Measurements from ENCODE around the gene CRKL.
A peak's percentile ranks its signal among the peaks of the same experiment; 100 is the strongest.
"Not testable (repeated sequence)": the region's sequence is repeated elsewhere in the genome, so short reads cannot be mapped to it uniquely, and the experiment has no call there.

CRKL gene, protein sequence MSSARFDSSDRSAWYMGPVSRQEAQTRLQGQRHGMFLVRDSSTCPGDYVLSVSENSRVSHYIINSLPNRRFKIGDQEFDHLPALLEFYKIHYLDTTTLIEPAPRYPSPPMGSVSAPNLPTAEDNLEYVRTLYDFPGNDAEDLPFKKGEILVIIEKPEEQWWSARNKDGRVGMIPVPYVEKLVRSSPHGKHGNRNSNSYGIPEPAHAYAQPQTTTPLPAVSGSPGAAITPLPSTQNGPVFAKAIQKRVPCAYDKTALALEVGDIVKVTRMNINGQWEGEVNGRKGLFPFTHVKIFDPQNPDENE

DNA sequence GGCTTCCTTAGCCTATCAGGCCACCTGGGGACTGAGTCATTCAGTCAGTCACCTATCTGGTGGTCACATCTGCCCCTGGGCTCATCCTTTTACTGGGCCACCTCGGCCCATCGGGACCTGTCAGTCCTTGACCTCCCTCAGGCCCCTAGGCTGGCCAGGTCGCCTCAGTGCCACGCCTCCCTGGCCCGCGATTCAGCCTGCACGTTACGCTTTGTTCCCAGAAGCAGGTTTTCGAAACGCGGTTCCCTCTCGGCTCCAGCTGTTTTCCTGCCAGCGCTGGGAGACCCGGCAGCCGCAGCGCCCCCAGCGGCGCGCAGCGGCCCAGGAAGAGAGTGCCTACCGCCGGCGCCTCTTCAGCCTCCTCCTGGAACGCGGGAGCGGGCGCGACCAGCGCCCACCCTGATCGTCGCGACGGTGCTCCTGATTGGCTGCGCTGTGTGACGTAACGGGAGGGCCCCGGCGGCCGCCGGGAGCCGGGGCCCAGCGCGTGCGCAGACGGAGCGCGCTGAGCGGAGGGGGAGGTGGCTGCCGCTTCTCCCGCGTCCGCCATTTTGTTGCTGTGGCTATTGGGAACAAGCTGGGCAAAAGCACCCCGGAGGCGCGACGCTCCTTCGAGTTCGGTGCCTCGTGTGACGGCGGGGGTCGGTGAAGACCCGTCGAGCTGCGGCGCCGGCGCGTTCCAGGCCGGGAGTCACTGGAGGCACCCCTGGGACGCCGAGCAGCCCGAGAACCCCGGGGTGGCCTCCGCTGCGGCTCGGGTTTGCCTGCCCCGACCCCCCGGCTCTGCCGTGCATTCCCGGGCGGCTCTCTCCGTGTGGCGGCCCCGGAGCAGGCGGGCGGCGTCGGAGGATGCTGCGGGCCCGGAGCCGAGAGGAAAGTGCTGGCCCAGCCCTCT lies at the start of gene CRKL:
Gene CRKL (plus strand): TSS at position 492 of the 895 bp plus-strand sequence. CDS start 528 bp downstream, outside the sequence.
- peak; percentile 95 for DNase-seq

DNA sequence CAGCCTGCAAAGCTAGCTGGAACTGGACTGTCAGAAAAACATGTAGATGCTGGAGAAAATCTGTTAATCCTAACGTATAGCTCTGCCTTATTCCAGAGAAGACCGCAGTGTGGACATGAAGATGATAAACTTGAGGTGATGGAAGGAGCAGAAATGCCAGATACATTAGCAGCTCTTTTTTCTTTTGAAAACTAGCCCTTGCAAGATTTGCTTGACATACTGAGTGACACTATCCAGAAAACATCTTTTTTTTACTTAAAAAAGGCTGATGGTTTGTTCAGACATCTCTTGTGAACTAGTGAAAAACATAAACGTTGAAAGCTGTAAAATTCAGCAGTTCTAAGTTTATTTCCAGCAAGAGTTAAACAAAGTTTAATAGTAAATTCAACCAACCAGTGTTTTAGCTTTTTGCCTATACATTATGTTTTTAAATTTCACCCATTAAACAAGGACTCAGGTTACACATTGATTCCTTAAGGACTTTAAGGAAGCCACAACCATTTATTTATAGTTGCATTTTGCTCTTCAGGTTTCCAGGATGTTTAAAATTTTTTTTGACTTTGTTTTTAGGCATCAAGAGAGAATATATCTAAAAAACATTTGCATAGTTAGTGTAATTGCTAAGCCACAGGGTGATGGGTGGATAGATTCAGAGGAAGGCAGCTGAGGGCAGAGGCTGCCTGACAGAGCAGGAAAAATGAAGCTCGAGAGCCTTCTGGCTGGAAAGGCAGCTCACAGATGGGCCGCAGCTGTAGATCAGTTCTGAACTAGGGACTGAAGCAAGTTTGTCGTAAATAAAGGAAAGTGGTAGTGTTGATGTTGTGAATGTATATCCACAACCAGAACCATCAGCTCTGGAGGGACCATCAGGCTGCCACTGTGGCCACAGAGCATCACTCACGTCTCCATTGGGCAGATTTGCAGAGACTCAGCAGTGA lies 48.9 kb upstream of the CRKL start:
- DNase-seq: no peak

DNA sequence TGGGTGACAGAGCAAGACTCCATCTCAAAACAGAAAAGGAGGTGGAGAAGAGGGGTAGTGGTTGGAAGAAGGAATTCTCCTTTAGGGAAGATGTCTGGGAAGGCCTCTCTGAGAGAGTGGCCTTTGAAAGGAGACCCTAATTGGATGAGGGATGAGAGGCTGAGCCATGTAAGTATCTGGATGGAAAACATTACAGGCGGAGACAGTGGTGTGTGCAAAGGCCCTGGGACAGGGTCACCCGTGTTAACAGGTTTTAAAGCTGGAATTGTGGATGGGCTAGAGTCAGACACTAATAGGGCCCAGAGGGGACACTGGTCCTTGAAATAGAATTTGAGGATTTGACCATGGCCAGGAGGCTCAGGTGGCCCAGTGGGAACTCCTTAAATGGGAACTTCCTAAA lies 48.0 kb upstream of the CRKL start:
- no peak for DNase-seq

DNA sequence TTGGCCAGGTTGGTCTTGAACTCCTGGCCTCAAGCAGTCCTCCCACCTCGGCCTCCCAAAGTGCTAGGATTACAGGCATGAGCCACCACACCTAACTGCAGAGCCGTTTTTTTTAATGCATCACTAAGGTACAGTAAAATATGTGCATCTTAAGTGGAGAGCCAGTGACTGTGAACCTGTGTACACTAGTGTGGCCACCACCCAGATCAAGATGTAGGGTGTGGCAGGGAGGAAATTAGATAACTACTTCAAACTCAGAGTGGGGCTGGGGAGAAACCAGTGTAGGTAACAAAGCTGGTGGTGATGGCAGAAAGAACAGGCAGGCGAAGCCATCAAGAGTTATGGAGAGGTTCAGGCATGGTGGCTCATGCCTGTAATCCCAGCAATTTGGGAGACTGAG lies 44.0 kb upstream of the CRKL start:
- no peak for DNase-seq

GRCh38 chr22:20875296-20875695 lies 41.9 kb upstream of the CRKL start:
- no peak for DNase-seq

GRCh38 chr22:20877715-20878114 lies 39.5 kb upstream of the CRKL start:
- DNase-seq: no peak

DNA sequence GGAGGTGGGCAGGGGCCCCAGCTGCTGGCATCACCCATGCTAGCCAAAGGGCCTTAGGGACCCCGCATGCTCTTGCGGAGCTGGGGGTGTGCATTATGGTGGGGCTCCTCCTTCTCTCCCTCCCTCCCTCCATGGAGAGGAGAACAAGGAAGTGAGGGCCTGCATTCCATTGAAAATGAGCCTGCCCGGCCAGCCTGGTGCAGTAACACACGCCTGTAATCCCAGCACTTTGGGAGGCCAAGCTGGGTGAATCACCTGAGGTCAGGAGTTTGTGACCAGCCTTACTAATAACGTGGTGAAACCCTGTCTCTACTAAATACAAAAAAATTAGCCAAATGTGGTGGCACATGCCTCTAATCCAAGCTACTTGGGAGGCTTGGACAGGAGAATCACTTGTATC lies 36.0 kb upstream of the CRKL start:
- DNase-seq: no peak

GRCh38 chr22:20881869-20882815 lies 35.1 kb upstream of the CRKL start:
- no peak for DNase-seq

GRCh38 chr22:20882855-20883254 lies 34.4 kb upstream of the CRKL start:
- DNase-seq: no peak

DNA sequence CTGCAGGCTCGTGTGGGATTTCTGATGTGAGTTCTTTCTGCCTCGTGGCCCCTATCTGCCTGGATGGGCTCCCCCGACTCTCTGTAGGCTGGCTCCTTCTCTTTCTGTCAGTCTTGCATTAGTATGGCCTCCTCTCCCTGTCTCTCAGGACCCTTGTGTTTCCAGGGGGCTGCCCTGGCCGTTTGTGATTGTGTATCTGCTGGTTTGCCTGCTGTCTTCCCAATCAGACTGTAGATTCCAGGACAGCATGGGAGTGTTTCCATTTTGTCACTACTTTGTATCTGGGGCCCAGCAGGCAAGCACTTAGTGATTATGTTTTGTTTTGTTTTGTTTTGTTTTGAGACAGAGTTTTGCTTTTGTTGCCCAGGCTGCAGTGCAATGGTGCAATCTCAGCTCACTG lies 32.8 kb upstream of the CRKL start:
- DNase-seq: no peak

DNA sequence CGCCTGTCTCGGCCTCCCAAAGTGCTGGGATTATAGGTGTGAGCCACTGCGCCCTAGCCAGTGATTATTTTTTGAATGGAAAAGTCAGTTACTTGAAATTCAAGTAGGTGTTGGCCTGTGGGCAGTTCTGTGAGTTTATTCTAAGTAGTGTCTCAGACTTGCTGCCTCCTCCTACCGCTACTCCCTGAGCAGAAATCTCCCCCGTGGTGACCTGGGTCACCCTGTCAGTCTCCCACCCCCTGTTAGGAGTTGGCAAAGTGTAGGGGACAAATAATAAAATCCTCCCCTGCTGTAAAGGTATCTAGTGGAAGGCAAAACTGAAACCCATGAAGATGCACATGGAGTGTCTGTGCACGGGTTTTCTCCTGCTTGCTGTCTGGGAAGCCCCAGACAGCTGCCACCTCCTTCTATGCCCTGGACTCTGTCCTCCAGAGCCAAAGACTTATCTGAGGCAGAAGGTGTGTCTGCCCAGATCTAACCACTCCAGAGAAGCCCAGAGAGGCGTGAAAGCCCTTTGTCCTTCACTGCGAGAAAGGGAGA lies 32.1 kb upstream of the CRKL start:
- DNase-seq: no peak

- DNase-seq: peak; percentile 11
Observed at GRCh38 chr22:20885557-20886323, 31.5 kb upstream of the CRKL start.

DNA sequence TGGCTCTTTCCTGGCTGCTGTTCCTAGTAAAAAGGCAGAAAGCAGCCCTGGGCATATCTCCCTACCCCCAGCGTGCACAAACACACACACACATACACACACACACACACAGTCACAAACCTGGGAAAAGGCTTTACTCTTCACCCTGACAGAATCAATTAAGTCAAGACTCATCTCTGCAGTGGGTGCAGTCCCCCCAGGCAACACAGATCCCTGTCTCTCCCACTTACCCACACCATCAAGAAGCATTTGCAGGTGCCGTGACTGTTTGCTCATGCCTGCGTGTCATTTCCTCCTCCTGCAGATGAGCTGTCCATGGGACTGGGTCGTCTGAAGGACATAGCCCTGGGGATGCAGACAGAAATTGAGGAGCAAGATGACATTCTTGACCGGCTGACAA lies 29.8 kb upstream of the CRKL start:
- DNase-seq: no peak

DNA sequence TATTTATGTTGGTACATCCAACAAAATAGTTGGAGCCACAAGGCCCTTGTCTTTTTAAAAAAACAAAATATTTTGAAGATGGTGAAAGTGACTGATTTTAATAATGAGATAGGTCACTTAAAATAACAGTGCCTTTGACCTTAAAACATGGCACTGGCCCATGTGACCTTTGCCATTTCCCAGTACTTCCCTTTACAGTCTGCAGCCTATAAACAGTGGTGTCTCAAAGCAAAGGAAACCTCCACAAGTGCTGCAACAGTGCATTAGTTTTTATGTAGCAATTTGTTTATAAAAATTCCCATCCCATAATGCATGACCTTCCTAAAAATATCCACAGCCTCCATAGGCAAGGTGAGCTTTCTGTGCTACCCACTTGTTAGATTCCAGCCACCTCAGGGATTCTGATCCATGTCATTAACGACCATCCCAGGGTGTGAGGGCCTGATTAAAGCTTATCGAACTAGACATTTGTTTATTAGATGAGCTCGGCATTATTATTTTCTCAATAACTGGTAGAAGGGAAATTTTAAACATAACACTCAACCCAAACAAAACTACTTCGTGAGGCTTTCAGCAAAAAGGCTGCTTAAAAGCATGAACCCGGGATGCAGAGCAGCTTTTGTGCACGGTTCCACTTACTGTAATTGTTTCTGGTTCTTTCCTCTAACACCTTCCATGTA lies 28.0 kb upstream of the CRKL start:
- DNase-seq: no peak

GRCh38 chr22:20889904-20890540 lies 27.2 kb upstream of the CRKL start:
- no peak for DNase-seq

GRCh38 chr22:20890975-20891374 lies 26.2 kb upstream of the CRKL start:
- no peak for DNase-seq

GRCh38 chr22:20897737-20898136 lies 19.5 kb upstream of the CRKL start:
- not testable (repeated sequence) for DNase-seq

GRCh38 chr22:20899827-20900423 lies 17.3 kb upstream of the CRKL start:
- no peak for DNase-seq
